Pons (tissue), 1 donor: ENCODE data around the gene PPP1R13B.
A peak's percentile ranks its signal among the peaks of the same experiment; 100 is the strongest.

Experiments used
- DNase-seq: peaks from one replicate; pipeline ENCODE4 v3.0.0-alpha.2; 2016; ENCODE audit warnings: low spot score

Gene PPP1R13B

DNA sequence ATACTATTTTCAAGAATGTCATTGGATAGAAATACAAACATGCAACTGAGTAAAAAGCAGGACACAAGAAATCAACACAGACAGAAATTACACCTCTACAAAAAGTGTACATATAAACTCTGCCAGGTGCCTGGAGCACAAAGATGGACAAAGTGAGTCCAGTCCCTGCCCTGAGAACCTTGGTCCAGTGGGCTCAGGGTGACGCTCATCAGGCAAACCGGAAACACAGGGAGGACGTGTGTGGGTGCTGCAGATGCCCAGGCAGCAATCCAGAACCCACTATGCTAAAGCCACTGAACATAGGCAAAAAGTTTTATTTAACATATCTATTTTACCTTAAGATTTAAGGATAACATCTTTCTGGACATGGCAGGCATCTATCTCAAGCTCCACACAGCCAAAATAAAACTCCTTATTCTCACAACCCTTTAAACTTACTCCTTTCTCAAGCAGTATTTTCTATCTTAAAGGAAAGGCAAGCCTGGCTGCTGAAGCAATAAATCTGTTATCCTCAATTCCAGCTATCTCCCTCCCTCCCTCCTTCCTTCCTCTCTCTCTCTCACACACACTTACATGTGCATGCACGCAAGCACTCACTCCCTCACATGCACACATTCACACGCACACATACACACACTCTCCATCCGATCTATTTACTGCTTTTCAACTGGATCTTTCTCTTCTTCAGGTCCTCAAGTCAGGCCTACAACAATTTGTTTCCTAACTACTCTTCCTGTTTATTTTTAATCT is 10.2 kb downstream of the PPP1R13B start:
- DNase-seq = no peak

DNA sequence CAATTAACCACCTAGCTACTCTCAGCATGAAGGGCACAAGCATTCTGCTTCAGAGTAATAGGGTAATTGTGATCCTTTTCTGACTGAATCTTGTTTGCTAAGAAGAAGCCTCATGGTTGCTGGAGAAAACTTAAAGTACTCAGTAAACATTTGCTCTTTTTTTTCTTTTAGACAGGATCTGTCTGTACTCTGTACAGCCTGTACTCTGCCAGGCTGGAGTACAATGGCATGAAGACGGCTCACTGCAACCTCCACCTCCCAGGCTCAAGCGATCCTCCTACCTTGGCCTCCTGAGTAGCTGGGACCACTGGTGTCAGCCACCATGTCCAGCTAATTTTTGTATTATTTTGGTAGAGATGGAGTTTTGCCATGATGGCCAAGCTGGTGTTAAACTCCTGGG is 12.4 kb downstream of the PPP1R13B start:
- no peak for DNase-seq

- no peak for DNase-seq
These were observed 13.7 kb downstream of the PPP1R13B start for GRCh38 chr14:103833711-103834110.

GRCh38 chr14:103832046-103832445 is 15.3 kb downstream of the PPP1R13B start:
- DNase-seq = no peak

GRCh38 chr14:103830511-103831270 is 16.7 kb downstream of the PPP1R13B start:
- no peak for DNase-seq

GRCh38 chr14:103828315-103828967 is 18.9 kb downstream of the PPP1R13B start:
- no peak for DNase-seq

- DNase-seq = no peak
These were observed 22.3 kb downstream of the PPP1R13B start for GRCh38 chr14:103825101-103825500.

- no peak for DNase-seq
These were observed 26.5 kb downstream of the PPP1R13B start for GRCh38 chr14:103820908-103821307.

- DNase-seq = no peak
These were observed 27.0 kb downstream of the PPP1R13B start for GRCh38 chr14:103820382-103820781.

GRCh38 chr14:103819503-103820307 is 27.7 kb downstream of the PPP1R13B start:
- no peak for DNase-seq

DNA sequence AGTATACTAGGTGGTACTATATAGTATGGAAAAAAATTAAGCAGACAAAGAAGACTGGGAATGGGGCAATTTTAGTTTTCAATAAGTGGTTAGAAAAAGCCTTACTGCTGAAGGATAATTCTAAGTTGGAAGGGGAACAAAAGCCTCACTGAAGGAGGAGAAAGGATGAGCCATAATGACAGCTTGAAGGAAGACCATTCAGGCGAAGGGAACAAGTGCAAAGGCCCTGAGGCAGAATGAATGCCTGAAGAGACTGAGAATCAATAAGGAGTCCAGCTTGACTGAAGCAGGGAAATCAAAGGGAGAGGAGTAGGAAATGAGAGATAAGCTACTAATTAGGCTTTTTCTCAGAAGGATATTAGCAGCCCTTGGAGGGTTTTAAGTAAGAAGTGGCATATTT is 28.5 kb downstream of the PPP1R13B start:
- DNase-seq = no peak

GRCh38 chr14:103818422-103818821 is 29.0 kb downstream of the PPP1R13B start:
- no peak for DNase-seq

- DNase-seq = no peak
These were observed 29.8 kb downstream of the PPP1R13B start for GRCh38 chr14:103817595-103817994.

GRCh38 chr14:103816991-103817390 is 30.4 kb downstream of the PPP1R13B start:
- DNase-seq = no peak

GRCh38 chr14:103815253-103815652 is 32.1 kb downstream of the PPP1R13B start:
- DNase-seq = no peak

- DNase-seq = no peak
These were observed 36.2 kb downstream of the PPP1R13B start for GRCh38 chr14:103811189-103811588.

DNA sequence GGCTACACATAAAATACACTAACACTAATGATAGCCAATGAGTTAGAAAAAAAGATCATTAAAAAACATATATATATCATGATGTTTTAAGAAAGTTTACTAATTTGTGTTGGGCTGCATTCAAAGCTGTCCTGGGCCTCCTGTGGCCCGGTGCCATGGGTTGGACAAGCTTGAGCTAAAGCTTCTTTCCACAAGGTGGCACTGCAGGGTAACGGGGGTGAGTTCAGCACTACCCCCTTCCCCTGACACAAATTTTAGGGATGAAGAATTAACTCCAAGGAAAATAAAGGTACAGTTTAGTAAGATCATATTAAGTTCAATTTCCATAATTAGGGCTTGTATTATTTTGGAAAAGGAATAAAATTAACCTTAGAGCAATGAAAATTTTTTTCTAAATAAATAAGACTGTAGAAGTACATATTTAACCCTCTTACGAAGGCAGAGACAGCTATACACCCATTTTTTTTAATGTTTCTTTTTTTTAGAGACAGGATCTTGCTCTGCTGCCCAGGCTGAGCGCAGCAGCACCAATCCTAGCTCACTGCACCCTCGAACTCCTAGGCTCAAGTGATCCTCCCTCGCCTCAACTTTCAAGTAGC is 38.9 kb downstream of the PPP1R13B start:
- peak; percentile 77 for DNase-seq

GRCh38 chr14:103806805-103807204 is 40.6 kb downstream of the PPP1R13B start:
- no peak for DNase-seq

GRCh38 chr14:103805708-103806107 is 41.7 kb downstream of the PPP1R13B start:
- DNase-seq = no peak

DNA sequence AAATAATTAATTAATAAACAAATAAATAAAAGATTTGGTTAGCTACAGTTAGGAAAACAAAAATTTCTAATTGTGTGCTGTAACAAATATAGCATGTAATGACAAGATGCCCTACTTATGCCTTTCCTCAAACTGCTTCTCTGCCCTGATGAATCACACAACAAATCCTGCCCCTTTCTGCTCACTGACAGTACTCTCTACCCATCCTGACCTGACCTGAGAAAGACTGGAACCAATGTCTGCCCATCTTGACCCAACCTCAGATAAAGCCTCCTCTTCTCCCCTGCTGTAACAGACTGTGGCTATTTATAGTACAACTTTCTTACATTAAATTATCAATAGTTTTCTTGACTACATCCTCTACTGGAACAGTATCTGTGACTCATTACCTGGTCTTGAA is 43.7 kb downstream of the PPP1R13B start:
- DNase-seq = no peak

DNA sequence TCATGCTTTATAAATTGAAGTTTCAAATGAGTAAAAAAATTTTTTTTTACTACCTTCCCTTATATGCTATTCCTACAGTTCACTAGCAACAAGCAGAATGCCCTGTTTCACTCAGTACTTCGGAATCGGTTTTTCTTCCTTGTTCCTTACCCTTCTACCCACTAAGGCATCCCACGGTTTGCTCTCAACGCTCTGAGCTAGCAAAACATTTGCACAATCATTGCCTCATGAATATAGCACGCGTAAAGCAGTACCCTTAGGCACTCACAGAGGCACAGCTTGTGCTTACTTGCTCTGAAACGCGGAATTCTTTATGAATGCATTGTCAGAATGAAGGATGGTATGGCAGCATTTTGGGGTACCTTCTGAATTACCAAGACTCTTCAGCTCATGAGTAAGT is 45.0 kb downstream of the PPP1R13B start:
- DNase-seq = no peak

DNA sequence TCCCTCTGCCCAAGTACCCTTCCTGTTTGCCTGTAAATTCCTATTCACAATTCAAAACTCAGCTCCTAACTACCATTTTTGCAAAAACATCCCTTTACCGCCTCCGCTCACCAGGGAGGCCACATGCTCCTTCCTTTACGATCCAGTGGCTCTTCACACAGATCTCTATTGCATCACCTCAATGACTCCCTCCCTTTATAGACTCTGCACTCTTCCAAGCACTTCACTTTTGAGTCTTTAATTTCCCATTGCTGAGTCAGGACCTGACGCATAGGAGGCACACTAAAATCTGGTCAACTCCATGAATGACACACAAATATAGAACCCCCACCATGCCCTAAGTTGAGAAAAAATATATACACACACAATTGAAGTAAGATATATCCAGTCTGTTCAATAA is 45.9 kb downstream of the PPP1R13B start:
- no peak for DNase-seq
